Panc1 (cell line): Measurements from ENCODE around the gene HINFP. TPM values are rescaled to one million over a fixed set of nuclear protein-coding genes. Genes with fewer than 3 reads are reported as not detected.
A peak's percentile ranks its signal among the peaks of the same experiment; 100 is the strongest.

Experiments
- ATAC-seq: fragments of 200-7000 bp; cut with Tn5 transposase; 2 replicates; pipeline ENCODE4 v1.9.1; 2020; ENCODE audit warnings: mild to moderate bottlenecking, moderate library complexity
- BruUV-seq: library from RNA; stranded (reverse); fragments of 400-500 nt; replicated peaks from 2 replicates; lab custom pipeline; 2021; lab: Mats Ljungman, UMichigan
- CTCF ChIA-PET: fragments of 300-600 bp; sonication (Branson Sonifier 250); formaldehyde crosslinking; loops from one replicate; lab custom pipeline; 2022; ENCODE audit warnings: antibody characterized with exemption; lab: Charles Lee
- POLR2A ChIA-PET: fragments of 300-600 bp; sonication (Branson Sonifier 250); formaldehyde crosslinking; loops from one replicate; lab custom pipeline; 2022; ENCODE audit warnings: antibody characterized with exemption; lab: Charles Lee
- DNase-seq: peaks from one replicate; pipeline ENCODE4 v3.0.0-alpha.2; 2010; ENCODE audit warnings: low read depth, low spot score
- H3K27ac ChIP-seq: 2 replicates; pipeline ENCODE4 v1.5.1; 2011; ENCODE audit warnings: mild to moderate bottlenecking, low read length, inconsistent platforms
- H3K27me3 ChIP-seq: fragments of 200-500 bp; sonication (Bioruptor generic); 2 replicates; pipeline ENCODE4 v1.6.0; 2014; ENCODE audit warnings: low read length, inconsistent platforms; ENCODE audit not compliant: control insufficient read depth, insufficient read depth
- H3K36me3 ChIP-seq: fragments of 200-500 bp; sonication (Bioruptor generic); 2 replicates; pipeline ENCODE4 v1.5.1; 2014; ENCODE audit warnings: inconsistent platforms, mild to moderate bottlenecking, low read length, moderate library complexity; ENCODE audit not compliant: control insufficient read depth, insufficient read depth
- H3K4me1 ChIP-seq: 2 replicates; pipeline ENCODE4 v1.5.1; 2011; ENCODE audit warnings: inconsistent platforms, mild to moderate bottlenecking, low read length, moderate library complexity; ENCODE audit not compliant: control insufficient read depth, insufficient read depth
- H3K4me3 ChIP-seq, 2 experiments: 2 replicates each; pipeline ENCODE4 v1.5.1; 2011 to 2012; ENCODE audit warnings: low read depth in 2 of 2, low read length in 2 of 2, mild to moderate bottlenecking in 2 of 2, inconsistent platforms in 1 of 2, moderate library complexity in 1 of 2
- H3K9me3 ChIP-seq: fragments of 200-500 bp; sonication (Bioruptor generic); 2 replicates; pipeline ENCODE4 v1.5.1; 2014; ENCODE audit warnings: low read depth, mild to moderate bottlenecking, inconsistent platforms, low read length, moderate library complexity; ENCODE audit not compliant: control insufficient read depth, insufficient read depth
- POLR2AphosphoS5 ChIP-seq: IDR thresholded peaks from 2 replicates; pipeline ENCODE4 v1.6.1; 2012; ENCODE audit warnings: mild to moderate bottlenecking, low read depth, low read length, moderate library complexity
- SIN3A ChIP-seq: IDR thresholded peaks from 2 replicates; pipeline ENCODE4 v1.6.1; 2012; ENCODE audit warnings: low read depth, mild to moderate bottlenecking, low read length, moderate library complexity, borderline replicate concordance; ENCODE audit not compliant: insufficient read depth
- TCF7L2 ChIP-seq: IDR thresholded peaks from 2 replicates; pipeline ENCODE4 v1.6.1; 2011; ENCODE audit warnings: mild to moderate bottlenecking, low read depth, low read length, inconsistent platforms
- in situ Hi-C: cut with HindIII; loops from 2 replicates; pipeline ENCODE4 v1.10.0; 2016; ENCODE audit warnings: low sequenced_read_pairs, low pct_unique_long_range_greater_than_20kb
- intact Hi-C: fragments of 100-400 bp; cut with micrococcal nuclease; formaldehyde crosslinking; loops from one replicate; pipeline ENCODE4 v1.10.0; 2022; ENCODE audit not compliant: unreplicated experiment
- total RNA-seq: library from RNA; stranded (reverse); gene quantifications from one replicate; pipeline ENCODE4 v1.2.1, GENCODE V29; 2021; ENCODE audit not compliant: unreplicated experiment
- TF ChIP-seq, protein P1 (sequence below), 2 experiments: IDR thresholded peaks; 2 replicates each; pipeline ENCODE4 v1.6.1; 2011 to 2012; ENCODE audit warnings: low read depth in 2 of 2, control low read depth in 1 of 2, low read length in 1 of 2, mild to moderate bottlenecking in 1 of 2, moderate library complexity in 1 of 2; ENCODE audit not compliant: insufficient read depth in 1 of 2
- TF ChIP-seq, protein P2 (sequence below): fragments of 450-650 bp; IDR thresholded peaks from 2 replicates; pipeline ENCODE4 v1.5.1; 2017; ENCODE audit warnings: mild to moderate bottlenecking

The HINFP gene
- total RNA-seq, 1 experiment from 2014 or later, result 52.7 TPM

DNA sequence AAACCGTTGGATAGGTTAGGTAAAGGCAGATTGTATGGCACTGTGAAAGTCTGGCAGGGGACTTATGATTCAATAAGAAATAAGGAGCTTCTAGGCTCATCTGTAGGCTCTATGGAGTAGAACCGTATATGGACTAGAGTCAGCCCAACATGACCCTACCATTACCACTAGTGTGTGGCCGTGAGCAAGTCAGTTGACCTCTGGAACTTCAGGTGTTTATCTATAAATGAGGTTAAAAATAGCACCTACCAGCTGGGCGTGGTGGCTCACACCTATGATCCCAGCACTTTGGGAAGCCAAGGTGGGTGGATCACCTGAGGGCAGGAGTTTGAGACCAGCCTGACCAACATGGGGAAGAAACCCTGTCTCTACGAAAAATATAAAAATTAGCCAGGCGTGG lies 4.4 kb downstream of the HINFP start:
- Histone ChIP-seq H3K9me3 (no peaks in the 10 kb centered on the region), H3K4me1 (peaks cover 6% of the 10 kb centered on the region), H3K36me3 (peaks cover 9% of the 10 kb centered on the region), H3K27ac (no peak overlapping the region), H3K4me3 (no peak overlapping the region), H3K27me3 (no peaks in the 10 kb centered on the region)
- no peak for DNase-seq
- CTCF ChIA-PET, result interaction anchor here (0.7 kb wide), 1 partner anchor 26 kb away, joined by 7 read pairs; no protein-coding TSS in a partner anchor
- POLR2A ChIA-PET, result interaction anchor here (0.6 kb wide), 1 partner anchor 95 kb away, joined by 5 read pairs; no protein-coding TSS in a partner anchor
- in situ Hi-C loops, result no loop called here
- TF ChIP-seq, protein P1, sequence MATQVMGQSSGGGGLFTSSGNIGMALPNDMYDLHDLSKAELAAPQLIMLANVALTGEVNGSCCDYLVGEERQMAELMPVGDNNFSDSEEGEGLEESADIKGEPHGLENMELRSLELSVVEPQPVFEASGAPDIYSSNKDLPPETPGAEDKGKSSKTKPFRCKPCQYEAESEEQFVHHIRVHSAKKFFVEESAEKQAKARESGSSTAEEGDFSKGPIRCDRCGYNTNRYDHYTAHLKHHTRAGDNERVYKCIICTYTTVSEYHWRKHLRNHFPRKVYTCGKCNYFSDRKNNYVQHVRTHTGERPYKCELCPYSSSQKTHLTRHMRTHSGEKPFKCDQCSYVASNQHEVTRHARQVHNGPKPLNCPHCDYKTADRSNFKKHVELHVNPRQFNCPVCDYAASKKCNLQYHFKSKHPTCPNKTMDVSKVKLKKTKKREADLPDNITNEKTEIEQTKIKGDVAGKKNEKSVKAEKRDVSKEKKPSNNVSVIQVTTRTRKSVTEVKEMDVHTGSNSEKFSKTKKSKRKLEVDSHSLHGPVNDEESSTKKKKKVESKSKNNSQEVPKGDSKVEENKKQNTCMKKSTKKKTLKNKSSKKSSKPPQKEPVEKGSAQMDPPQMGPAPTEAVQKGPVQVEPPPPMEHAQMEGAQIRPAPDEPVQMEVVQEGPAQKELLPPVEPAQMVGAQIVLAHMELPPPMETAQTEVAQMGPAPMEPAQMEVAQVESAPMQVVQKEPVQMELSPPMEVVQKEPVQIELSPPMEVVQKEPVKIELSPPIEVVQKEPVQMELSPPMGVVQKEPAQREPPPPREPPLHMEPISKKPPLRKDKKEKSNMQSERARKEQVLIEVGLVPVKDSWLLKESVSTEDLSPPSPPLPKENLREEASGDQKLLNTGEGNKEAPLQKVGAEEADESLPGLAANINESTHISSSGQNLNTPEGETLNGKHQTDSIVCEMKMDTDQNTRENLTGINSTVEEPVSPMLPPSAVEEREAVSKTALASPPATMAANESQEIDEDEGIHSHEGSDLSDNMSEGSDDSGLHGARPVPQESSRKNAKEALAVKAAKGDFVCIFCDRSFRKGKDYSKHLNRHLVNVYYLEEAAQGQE (IDR thresholded peaks at IDR 0.05; ENCODE audit: insufficient read depth in 1 of 2, low read depth in 2 of 2, low read length in 1 of 2), result no peak
- ATAC-seq, result no peak
- intact Hi-C loops, result no loop called here
- no TSS peak for BruUV-seq

DNA sequence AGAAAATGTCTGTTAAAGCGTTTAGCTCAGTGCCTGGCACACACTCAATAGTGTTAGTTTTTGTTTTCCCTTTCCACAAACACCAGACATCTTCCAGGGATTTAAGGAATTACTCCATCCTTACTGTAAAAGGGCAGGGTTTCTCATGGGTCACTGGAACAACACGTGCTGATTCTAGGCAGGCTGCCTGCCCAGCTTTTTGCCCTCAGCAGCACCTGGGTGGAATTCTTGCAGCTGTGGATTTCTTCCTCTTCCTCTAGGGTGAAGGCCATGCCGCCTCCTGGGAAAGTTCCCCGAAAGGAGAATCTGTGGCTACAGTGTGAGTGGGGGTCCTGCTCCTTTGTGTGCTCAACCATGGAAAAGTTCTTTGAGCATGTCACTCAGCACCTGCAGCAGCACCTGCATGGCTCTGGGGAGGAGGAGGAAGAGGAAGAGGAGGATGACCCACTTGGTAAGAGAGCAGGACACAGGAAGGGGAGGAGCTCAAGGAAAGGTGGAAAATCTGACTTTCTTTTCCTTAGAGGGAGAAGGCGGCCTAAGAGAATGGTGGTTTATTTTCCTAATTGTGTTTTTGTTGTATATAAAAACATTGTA lies 5.4 kb downstream of the HINFP start:
- TF ChIP-seq TCF7L2, result no peak
- TF ChIP-seq SIN3A, result no peak
- TF ChIP-seq POLR2AphosphoS5, result 0 out of 2 replicates have a peak, but pooled peaks have one; percentile 9
- TF ChIP-seq, protein P2, sequence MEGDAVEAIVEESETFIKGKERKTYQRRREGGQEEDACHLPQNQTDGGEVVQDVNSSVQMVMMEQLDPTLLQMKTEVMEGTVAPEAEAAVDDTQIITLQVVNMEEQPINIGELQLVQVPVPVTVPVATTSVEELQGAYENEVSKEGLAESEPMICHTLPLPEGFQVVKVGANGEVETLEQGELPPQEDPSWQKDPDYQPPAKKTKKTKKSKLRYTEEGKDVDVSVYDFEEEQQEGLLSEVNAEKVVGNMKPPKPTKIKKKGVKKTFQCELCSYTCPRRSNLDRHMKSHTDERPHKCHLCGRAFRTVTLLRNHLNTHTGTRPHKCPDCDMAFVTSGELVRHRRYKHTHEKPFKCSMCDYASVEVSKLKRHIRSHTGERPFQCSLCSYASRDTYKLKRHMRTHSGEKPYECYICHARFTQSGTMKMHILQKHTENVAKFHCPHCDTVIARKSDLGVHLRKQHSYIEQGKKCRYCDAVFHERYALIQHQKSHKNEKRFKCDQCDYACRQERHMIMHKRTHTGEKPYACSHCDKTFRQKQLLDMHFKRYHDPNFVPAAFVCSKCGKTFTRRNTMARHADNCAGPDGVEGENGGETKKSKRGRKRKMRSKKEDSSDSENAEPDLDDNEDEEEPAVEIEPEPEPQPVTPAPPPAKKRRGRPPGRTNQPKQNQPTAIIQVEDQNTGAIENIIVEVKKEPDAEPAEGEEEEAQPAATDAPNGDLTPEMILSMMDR, result no peak
- TF ChIP-seq, protein P1 (IDR thresholded peaks at IDR 0.05; ENCODE audit: insufficient read depth in 1 of 2, low read depth in 2 of 2, low read length in 1 of 2), result no peak
- intact Hi-C loops, result no loop called here
- no TSS peak for BruUV-seq
- POLR2A ChIA-PET, result no interaction called here
- H3K4me1 ChIP-seq, result peaks cover 6% of the 10 kb centered on the region
- ATAC-seq (no peak), DNase-seq (no peak)
- in situ Hi-C loops, result no loop called here
- CTCF ChIA-PET, result interaction anchor here (0.6 kb wide), 1 partner anchor 25 kb away, joined by 3 read pairs; the partner anchor contains the start of gene DPAGT1
- peaks cover 7% of the 10 kb centered on the region for H3K36me3 ChIP-seq
- no peaks in the 10 kb centered on the region for H3K9me3 ChIP-seq
- H3K27me3 ChIP-seq, result no peaks in the 10 kb centered on the region
- H3K4me3 ChIP-seq, result no peak overlapping the region
- H3K27ac ChIP-seq, result no peak overlapping the region
